Retinal pigment epithelial cell (primary cell): Measurements from ENCODE around the gene UROC1.

Experiments used
- DNase-seq: peaks from one replicate; pipeline ENCODE4 v3.0.0-alpha.2; 2010; ENCODE audit warnings: low read depth
- H3K4me3 ChIP-seq: 2 replicates; pipeline ENCODE4 v1.5.1; 2011; ENCODE audit warnings: mild to moderate bottlenecking, low read length, control low read depth, moderate library complexity
- TF ChIP-seq, protein P1 (sequence below): conservative IDR thresholded peaks from 2 replicates; pipeline ENCODE4 v1.5.1; 2011; ENCODE audit warnings: low read depth, low read length, control low read depth, inconsistent platforms

Gene UROC1

DNA sequence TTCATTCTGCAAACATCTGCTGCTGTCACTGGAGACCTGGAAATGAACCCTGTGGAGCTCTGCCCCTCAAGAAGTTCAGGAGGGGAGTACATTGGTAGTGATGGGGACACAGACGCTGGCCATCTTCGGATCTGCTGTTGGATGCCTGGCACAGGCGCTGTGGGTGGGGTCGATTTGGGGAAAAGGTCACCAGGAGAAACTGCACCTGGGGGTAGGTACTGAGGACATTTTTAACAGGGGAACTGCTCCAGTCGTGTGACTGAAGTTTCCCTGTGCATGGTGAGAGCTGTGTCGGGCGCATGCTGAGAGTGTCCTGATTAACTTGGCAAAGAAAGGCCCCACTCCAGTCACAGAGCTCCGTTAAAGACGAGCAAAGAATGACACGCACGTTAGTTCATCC, 3.4 kb downstream of the UROC1 start:
- no peak for DNase-seq
- H3K4me3 ChIP-seq: no peak overlapping the region
- TF ChIP-seq, protein P1, sequence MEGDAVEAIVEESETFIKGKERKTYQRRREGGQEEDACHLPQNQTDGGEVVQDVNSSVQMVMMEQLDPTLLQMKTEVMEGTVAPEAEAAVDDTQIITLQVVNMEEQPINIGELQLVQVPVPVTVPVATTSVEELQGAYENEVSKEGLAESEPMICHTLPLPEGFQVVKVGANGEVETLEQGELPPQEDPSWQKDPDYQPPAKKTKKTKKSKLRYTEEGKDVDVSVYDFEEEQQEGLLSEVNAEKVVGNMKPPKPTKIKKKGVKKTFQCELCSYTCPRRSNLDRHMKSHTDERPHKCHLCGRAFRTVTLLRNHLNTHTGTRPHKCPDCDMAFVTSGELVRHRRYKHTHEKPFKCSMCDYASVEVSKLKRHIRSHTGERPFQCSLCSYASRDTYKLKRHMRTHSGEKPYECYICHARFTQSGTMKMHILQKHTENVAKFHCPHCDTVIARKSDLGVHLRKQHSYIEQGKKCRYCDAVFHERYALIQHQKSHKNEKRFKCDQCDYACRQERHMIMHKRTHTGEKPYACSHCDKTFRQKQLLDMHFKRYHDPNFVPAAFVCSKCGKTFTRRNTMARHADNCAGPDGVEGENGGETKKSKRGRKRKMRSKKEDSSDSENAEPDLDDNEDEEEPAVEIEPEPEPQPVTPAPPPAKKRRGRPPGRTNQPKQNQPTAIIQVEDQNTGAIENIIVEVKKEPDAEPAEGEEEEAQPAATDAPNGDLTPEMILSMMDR: no peak

DNA sequence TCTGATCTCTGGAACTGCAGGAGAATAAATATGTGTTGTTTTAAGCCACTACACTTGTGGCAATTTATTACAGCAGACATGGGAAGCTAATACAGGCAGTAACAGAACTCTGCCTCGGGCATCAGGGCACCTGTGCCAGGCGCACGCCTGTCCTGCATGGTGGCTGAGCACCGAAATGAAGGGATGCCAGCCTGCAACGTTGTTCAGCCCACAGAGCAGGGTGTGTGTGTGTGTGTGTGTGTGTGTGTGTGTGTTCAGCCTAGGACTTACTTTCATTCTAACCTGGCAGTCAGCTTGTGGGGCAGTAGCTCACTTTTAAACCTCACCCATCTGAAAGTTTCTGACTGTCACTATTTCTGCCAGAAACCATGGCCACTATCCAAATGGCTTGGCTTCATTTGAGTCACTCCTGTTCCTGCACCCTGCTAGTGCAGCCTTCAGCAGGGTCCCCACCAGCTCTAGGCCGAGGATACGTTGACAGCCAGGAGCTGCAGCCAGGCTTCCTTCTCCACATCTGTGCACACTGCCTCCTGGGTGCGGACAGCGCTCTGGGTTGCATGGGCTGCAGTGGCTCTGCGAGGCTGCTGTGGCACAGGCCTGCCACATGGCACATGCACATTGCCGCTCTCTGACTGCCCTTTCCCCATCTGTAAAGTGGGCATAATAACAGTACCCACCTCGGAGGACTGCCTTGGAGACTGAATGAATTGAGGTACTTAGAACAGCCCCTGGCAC, 4.5 kb downstream of the UROC1 start:
- DNase-seq: no peak
- TF ChIP-seq, protein P1: no peak
- no peak overlapping the region for H3K4me3 ChIP-seq

GRCh38 chr3:126512026-126512425, 5.5 kb downstream of the UROC1 start:
- TF ChIP-seq, protein P1: no peak
- no peak overlapping the region for H3K4me3 ChIP-seq
- DNase-seq: no peak

- TF ChIP-seq, protein P1: no peak
- DNase-seq: no peak
- no peak overlapping the region for H3K4me3 ChIP-seq
Observed at GRCh38 chr3:126511291-126511690, 6.3 kb downstream of the UROC1 start.

DNA sequence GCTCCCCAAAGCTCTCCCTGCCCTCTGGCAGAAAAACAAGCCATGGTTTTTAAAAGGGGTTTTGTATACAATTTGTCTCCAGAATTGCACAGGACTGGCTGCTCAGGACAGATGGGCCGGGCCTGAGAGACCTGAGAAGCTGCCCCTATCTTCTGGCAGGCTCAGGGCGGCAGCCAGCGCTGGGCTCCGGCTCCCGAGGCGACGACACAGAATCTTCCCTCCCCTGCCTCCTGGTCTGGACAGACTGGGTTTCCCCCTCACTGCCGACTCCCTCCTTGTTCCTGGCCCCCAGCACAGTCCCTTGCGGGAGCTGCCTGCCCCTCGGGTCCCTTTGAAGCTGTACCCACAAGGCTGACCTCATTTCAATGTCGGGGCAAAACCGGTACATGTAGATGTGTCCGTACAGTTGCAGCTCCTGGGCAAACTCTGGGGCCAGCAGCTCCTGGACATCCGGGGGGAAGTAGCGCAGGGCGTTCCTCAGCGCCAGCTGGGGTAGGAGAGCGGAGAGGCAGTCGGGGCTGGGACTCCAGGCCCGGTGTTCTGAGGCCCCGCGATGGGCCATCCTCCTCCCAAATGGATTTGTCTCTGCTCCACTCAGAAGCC, 7.2 kb downstream of the UROC1 start:
- TF ChIP-seq, protein P1: no peak
- H3K4me3 ChIP-seq: no peak overlapping the region

GRCh38 chr3:126509597-126510307, 7.8 kb downstream of the UROC1 start:
- H3K4me3 ChIP-seq: no peak overlapping the region
- DNase-seq: no peak
- TF ChIP-seq, protein P1: no peak

More for the DNA sequence above, 7.2 kb downstream of the UROC1 start:
- no peak for DNase-seq
